ENCODE data around the gene CAPN3. TPM values are rescaled to one million over a fixed set of nuclear protein-coding genes. Genes with fewer than 3 reads are reported as not detected.

CAPN3 gene
- total RNA-seq, 5 donors from 2014 or later (not counting 1 experiment from before 2014, with no cell fraction given): 13.4 to 19.8 (median 15.8) TPM

DNA sequence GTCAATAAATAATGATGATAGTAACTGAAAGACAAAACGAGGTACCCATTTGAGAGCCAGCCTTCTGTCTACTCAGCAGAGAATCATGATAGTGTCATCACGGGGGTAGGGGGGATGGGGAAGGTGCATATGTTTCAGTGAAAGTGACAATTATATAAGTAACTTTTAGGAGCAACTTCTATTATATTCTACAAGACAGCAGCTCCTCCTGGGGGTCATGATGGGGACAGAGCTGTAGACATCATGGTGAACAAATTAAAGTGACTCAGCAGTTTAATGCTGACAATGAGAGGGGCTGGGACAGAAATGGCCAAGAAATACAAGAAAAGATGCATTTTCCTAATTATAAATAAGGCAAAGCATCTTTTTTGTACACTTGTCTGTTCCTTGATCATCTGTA, 11.8 kb downstream of the CAPN3 start:
- Mint-ChIP-seq H3K4me1 (no peaks in the 10 kb centered on the region), H3K4me3 (no peak overlapping the region), H3K36me3 (peaks cover 3% of the 10 kb centered on the region), H3K9me3 (no peaks in the 10 kb centered on the region), H3K27me3 (no peaks in the 10 kb centered on the region), H3K27ac (no peak overlapping the region)
- H3K9me3 ChIP-seq: no peaks in the 10 kb centered on the region
- no peaks in the 10 kb centered on the region for H3K27me3 ChIP-seq (replicated peaks in 1 of 2; ENCODE audit: control insufficient read depth in 2 of 2, extremely low read depth in 1 of 2, insufficient read depth in 2 of 2, low read length in 1 of 2)
- ATAC-seq (replicated peaks in 1 of 4) (no peak), DNase-seq (no peak)
- WGBS (ENCODE audit: insufficient coverage): no CpG with 5 or more reads among the region's 2 CpGs
- ChIA-PET CTCF (interaction anchor here in 1 of 2 donors (0.8 kb wide), 1 partner anchor 28 kb away, joined by 3 read pairs; no protein-coding TSS in a partner anchor), POLR2A (no interaction called here)
- H3K4me3 ChIP-seq (ENCODE audit: control insufficient read depth in 1 of 2, extremely low read depth in 1 of 2, low read length in 1 of 2): no peak overlapping the region
- no peaks in the 10 kb centered on the region for H3K36me3 ChIP-seq (ENCODE audit: control insufficient read depth in 2 of 2, extremely low read depth in 1 of 2, insufficient read depth in 1 of 2, low read length in 1 of 2)
- H3K4me1 ChIP-seq (ENCODE audit: control insufficient read depth in 1 of 2, extremely low read depth in 1 of 2, insufficient read depth in 2 of 2, low read length in 2 of 2): no peaks in the 10 kb centered on the region
- H3K27ac ChIP-seq (ENCODE audit: low read length): no peak overlapping the region

DNA sequence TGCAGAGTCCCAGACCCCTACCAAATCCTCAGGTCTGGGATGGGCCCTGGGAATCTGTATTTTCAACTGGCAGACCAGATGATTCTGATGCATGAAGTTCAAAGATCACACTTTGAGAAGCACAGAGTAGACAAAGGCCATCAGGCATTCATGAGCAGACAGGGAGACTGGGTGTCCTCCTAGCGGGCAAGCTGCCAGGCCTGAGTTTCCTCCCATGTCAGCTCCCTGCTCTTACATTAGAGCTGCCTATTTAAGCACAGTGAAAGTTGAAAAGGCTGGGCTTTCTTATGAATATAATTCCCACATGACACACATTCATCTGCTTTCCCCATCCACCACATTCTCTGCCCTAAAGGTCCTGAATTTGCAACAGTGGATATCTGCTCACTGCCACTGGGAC, 14.0 kb downstream of the CAPN3 start:
- Histone ChIP-seq H3K36me3 (ENCODE audit: control insufficient read depth in 2 of 2, extremely low read depth in 1 of 2, insufficient read depth in 1 of 2, low read length in 1 of 2) (no peaks in the 10 kb centered on the region), H3K4me3 (ENCODE audit: control insufficient read depth in 1 of 2, extremely low read depth in 1 of 2, low read length in 1 of 2) (no peak overlapping the region), H3K9me3 (no peaks in the 10 kb centered on the region), H3K27ac (ENCODE audit: low read length) (no peak overlapping the region), H3K4me1 (ENCODE audit: control insufficient read depth in 1 of 2, extremely low read depth in 1 of 2, insufficient read depth in 2 of 2, low read length in 2 of 2) (no peaks in the 10 kb centered on the region), H3K27me3 (replicated peaks in 1 of 2; ENCODE audit: control insufficient read depth in 2 of 2, extremely low read depth in 1 of 2, insufficient read depth in 2 of 2, low read length in 1 of 2) (no peaks in the 10 kb centered on the region)
- POLR2A ChIA-PET: no interaction called here
- Mint-ChIP-seq H3K27me3 (no peaks in the 10 kb centered on the region), H3K27ac (no peak overlapping the region), H3K4me1 (no peaks in the 10 kb centered on the region), H3K36me3 (peaks cover 10% of the 10 kb centered on the region), H3K4me3 (no peak overlapping the region), H3K9me3 (peaks cover 7 to 11% (median 7%) of the 10 kb centered on the region in 3 donors)
- WGBS (ENCODE audit: insufficient coverage): no CpG with 5 or more reads among the region's 1 CpG
- DNase-seq (no peak), ATAC-seq (replicated peaks in 1 of 4) (no peak)
- CTCF ChIA-PET: no interaction called here

DNA sequence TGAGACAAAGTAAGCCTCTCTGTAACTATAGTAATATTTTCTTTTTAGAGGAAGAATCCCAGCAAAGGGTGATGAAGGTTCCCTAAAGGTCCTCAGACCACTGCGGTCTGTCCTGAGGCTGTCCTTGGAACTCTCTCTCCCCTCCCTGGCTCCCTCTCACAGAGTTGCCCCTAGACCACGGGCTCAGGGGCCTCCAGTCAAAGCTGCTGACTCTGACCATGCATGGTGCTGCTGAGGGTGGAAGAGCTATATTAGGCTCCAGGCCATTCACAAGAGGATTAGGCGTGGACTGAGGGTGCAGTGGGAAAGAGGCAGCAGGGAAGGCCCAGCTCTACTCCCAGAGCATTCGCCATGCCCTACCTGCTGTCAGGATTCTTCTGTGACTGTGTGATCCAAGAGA, 14.6 kb downstream of the CAPN3 start:
- Mint-ChIP-seq H3K27ac (no peak overlapping the region), H3K36me3 (peaks cover 14% of the 10 kb centered on the region), H3K4me3 (no peak overlapping the region), H3K9me3 (peaks cover 7 to 15% (median 7%) of the 10 kb centered on the region in 3 donors), H3K4me1 (no peaks in the 10 kb centered on the region), H3K27me3 (no peaks in the 10 kb centered on the region)
- no peak overlapping the region for H3K27ac ChIP-seq (ENCODE audit: low read length)
- no peaks in the 10 kb centered on the region for H3K4me1 ChIP-seq (ENCODE audit: control insufficient read depth in 1 of 2, extremely low read depth in 1 of 2, insufficient read depth in 2 of 2, low read length in 2 of 2)
- ATAC-seq (replicated peaks in 1 of 4): no peak
- no peak overlapping the region for H3K4me3 ChIP-seq (ENCODE audit: control insufficient read depth in 1 of 2, extremely low read depth in 1 of 2, low read length in 1 of 2)
- CTCF ChIA-PET: no interaction called here
- 91% methylated on average over 2 of the region's 4 CpGs for WGBS (ENCODE audit: insufficient coverage)
- no peaks in the 10 kb centered on the region for H3K36me3 ChIP-seq (ENCODE audit: control insufficient read depth in 2 of 2, extremely low read depth in 1 of 2, insufficient read depth in 1 of 2, low read length in 1 of 2)
- no peaks in the 10 kb centered on the region for H3K27me3 ChIP-seq (replicated peaks in 1 of 2; ENCODE audit: control insufficient read depth in 2 of 2, extremely low read depth in 1 of 2, insufficient read depth in 2 of 2, low read length in 1 of 2)
- no peaks in the 10 kb centered on the region for H3K9me3 ChIP-seq
- POLR2A ChIA-PET: no interaction called here
- DNase-seq: no peak

DNA sequence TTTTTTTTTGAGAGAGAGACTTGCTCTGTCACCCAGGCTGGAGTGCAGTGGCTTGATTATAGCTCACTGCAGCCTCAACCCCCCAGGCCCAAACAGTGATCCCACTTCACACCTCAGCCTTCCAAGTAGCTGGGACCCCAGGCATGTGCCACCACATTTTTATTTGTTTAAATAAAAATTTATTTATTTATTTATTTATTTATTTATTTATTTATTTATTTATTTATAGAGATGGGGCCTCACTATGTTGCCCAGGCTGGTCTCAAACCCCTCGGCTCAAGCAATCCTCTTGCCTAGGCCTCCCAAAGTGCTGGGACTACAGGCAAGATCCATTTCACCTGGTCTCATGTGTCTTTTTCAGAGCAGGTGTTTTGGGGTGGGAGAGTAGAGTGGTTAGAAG, 15.5 kb downstream of the CAPN3 start:
- ChIA-PET CTCF (interaction anchor here in 1 of 2 donors (0.7 kb wide), 1 partner anchor 116 kb away, joined by 3 read pairs; no protein-coding TSS in a partner anchor), POLR2A (no interaction called here)
- Histone ChIP-seq H3K27ac (ENCODE audit: low read length) (no peak overlapping the region), H3K9me3 (no peaks in the 10 kb centered on the region), H3K4me3 (ENCODE audit: control insufficient read depth in 1 of 2, extremely low read depth in 1 of 2, low read length in 1 of 2) (no peak overlapping the region), H3K4me1 (ENCODE audit: control insufficient read depth in 1 of 2, extremely low read depth in 1 of 2, insufficient read depth in 2 of 2, low read length in 2 of 2) (no peaks in the 10 kb centered on the region), H3K27me3 (replicated peaks in 1 of 2; ENCODE audit: control insufficient read depth in 2 of 2, extremely low read depth in 1 of 2, insufficient read depth in 2 of 2, low read length in 1 of 2) (no peaks in the 10 kb centered on the region), H3K36me3 (ENCODE audit: control insufficient read depth in 2 of 2, extremely low read depth in 1 of 2, insufficient read depth in 1 of 2, low read length in 1 of 2) (no peaks in the 10 kb centered on the region)
- no peak for ATAC-seq (replicated peaks in 1 of 4)
- no CpG with 5 or more reads among the region's 1 CpG for WGBS (ENCODE audit: insufficient coverage)
- Mint-ChIP-seq H3K4me1 (no peaks in the 10 kb centered on the region), H3K9me3 (peaks cover 7 to 15% (median 7%) of the 10 kb centered on the region in 3 donors), H3K27ac (no peak overlapping the region), H3K4me3 (no peak overlapping the region), H3K36me3 (peaks cover 19% of the 10 kb centered on the region), H3K27me3 (no peaks in the 10 kb centered on the region)
- DNase-seq: no peak

DNA sequence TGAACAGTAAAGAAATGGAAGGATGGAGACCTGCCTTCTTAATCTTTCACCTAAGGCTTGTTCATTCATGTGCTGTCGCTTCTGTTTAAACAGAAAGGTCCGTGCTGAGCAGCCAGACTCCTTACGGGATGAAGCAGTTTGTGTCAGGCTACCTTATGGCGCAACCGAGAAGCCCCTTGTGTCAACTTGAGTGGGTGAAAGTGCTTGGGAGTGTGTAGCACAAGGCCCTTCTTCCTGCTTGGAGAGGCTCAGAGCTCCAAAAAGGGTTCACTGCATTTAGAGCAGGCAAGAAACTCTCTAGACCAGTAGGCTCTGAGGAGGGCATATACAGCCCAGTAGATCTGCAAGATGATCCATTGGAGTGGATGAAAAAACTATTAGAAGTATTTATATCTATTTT, 16.0 kb downstream of the CAPN3 start:
- ChIA-PET POLR2A (no interaction called here), CTCF (interaction anchor here in 1 of 2 donors (0.7 kb wide), 1 partner anchor 116 kb away, joined by 3 read pairs; no protein-coding TSS in a partner anchor)
- 97% methylated on average over 5 of the region's 5 CpGs for WGBS (ENCODE audit: insufficient coverage)
- Histone ChIP-seq H3K27me3 (replicated peaks in 1 of 2; ENCODE audit: control insufficient read depth in 2 of 2, extremely low read depth in 1 of 2, insufficient read depth in 2 of 2, low read length in 1 of 2) (no peaks in the 10 kb centered on the region), H3K9me3 (no peaks in the 10 kb centered on the region), H3K4me1 (ENCODE audit: control insufficient read depth in 1 of 2, extremely low read depth in 1 of 2, insufficient read depth in 2 of 2, low read length in 2 of 2) (no peaks in the 10 kb centered on the region), H3K4me3 (ENCODE audit: control insufficient read depth in 1 of 2, extremely low read depth in 1 of 2, low read length in 1 of 2) (no peak overlapping the region), H3K27ac (ENCODE audit: low read length) (no peak overlapping the region), H3K36me3 (ENCODE audit: control insufficient read depth in 2 of 2, extremely low read depth in 1 of 2, insufficient read depth in 1 of 2, low read length in 1 of 2) (no peaks in the 10 kb centered on the region)
- Mint-ChIP-seq H3K9me3 (peaks cover 7 to 15% (median 7%) of the 10 kb centered on the region in 3 donors), H3K27me3 (no peaks in the 10 kb centered on the region), H3K4me3 (no peak overlapping the region), H3K36me3 (peaks cover 19% of the 10 kb centered on the region), H3K27ac (no peak overlapping the region), H3K4me1 (no peaks in the 10 kb centered on the region)
- DNase-seq: no peak
- no peak for ATAC-seq (replicated peaks in 1 of 4)

DNA sequence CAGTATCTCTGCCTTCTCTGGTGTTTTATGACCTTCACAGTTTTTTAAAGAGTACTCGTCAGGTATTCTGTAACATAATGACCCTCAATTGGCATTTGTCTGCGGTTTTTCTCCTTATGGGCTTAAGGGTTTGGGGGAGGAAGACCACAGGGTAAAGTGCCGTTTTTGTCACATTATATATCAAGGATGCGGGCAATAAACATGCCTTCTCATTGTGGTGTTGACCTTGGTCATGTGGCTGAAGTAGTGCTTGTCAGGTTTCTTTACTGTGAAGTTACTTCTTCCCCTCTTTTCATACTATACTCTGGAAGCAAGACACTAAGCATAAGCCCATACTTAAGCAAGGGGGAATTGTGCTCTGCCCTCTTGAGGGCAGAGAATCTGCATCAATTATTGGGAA, 16.6 kb downstream of the CAPN3 start:
- no peaks in the 10 kb centered on the region for H3K9me3 ChIP-seq
- no CpG with 5 or more reads among the region's 4 CpGs for WGBS (ENCODE audit: insufficient coverage)
- DNase-seq (no peak), ATAC-seq (replicated peaks in 1 of 4) (no peak)
- no peaks in the 10 kb centered on the region for H3K27me3 ChIP-seq (replicated peaks in 1 of 2; ENCODE audit: control insufficient read depth in 2 of 2, extremely low read depth in 1 of 2, insufficient read depth in 2 of 2, low read length in 1 of 2)
- no peak overlapping the region for H3K4me3 ChIP-seq (ENCODE audit: control insufficient read depth in 1 of 2, extremely low read depth in 1 of 2, low read length in 1 of 2)
- ChIA-PET POLR2A (interaction anchor here in 1 of 2 donors (0.6 kb wide), 1 partner anchor 494 kb away, joined by 3 read pairs; no protein-coding TSS in a partner anchor), CTCF (no interaction called here)
- H3K4me1 ChIP-seq (ENCODE audit: control insufficient read depth in 1 of 2, extremely low read depth in 1 of 2, insufficient read depth in 2 of 2, low read length in 2 of 2): no peaks in the 10 kb centered on the region
- no peak overlapping the region for H3K27ac ChIP-seq (ENCODE audit: low read length)
- no peak overlapping the region for H3K27ac Mint-ChIP-seq
- no peaks in the 10 kb centered on the region for H3K4me1 Mint-ChIP-seq
- H3K27me3 Mint-ChIP-seq: no peaks in the 10 kb centered on the region
- peaks cover 7 to 15% (median 7%) of the 10 kb centered on the region in 3 donors for H3K9me3 Mint-ChIP-seq
- peaks cover 19% of the 10 kb centered on the region for H3K36me3 Mint-ChIP-seq
- H3K36me3 ChIP-seq (ENCODE audit: control insufficient read depth in 2 of 2, extremely low read depth in 1 of 2, insufficient read depth in 1 of 2, low read length in 1 of 2): no peaks in the 10 kb centered on the region
- no peak overlapping the region for H3K4me3 Mint-ChIP-seq

DNA sequence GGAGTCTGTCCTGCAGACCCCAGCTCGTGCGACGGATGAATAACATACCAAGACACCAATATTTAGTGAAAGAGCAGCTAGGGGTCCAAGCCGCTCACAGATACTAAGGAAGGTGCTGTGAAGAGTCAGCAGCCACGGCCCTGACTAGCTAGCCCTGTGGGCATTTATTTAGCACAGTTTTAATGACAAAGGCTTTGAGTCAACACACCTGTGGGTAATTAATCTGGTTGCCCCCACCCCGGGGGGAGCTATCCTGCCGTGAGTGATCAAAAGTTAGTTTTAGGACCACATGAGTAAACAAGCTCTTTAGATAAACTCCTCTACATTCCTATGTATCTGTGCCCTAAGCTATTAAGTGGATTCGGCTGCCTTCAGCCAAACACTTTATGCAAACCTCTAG, 18.7 kb downstream of the CAPN3 start:
- Histone ChIP-seq H3K9me3 (no peaks in the 10 kb centered on the region), H3K4me3 (ENCODE audit: control insufficient read depth in 1 of 2, extremely low read depth in 1 of 2, low read length in 1 of 2) (no peak overlapping the region), H3K36me3 (ENCODE audit: control insufficient read depth in 2 of 2, extremely low read depth in 1 of 2, insufficient read depth in 1 of 2, low read length in 1 of 2) (no peaks in the 10 kb centered on the region), H3K27ac (ENCODE audit: low read length) (no peak overlapping the region), H3K27me3 (replicated peaks in 1 of 2; ENCODE audit: control insufficient read depth in 2 of 2, extremely low read depth in 1 of 2, insufficient read depth in 2 of 2, low read length in 1 of 2) (no peaks in the 10 kb centered on the region), H3K4me1 (ENCODE audit: control insufficient read depth in 1 of 2, extremely low read depth in 1 of 2, insufficient read depth in 2 of 2, low read length in 2 of 2) (no peaks in the 10 kb centered on the region)
- no peaks in the 10 kb centered on the region for H3K27me3 Mint-ChIP-seq
- 90% methylated on average over 2 of the region's 8 CpGs for whole genome bisulfite sequencing (ENCODE audit: insufficient coverage)
- H3K4me1 Mint-ChIP-seq: no peaks in the 10 kb centered on the region
- H3K9me3 Mint-ChIP-seq: peaks cover 7 to 15% (median 7%) of the 10 kb centered on the region in 3 donors
- H3K27ac Mint-ChIP-seq: no peak overlapping the region
- H3K4me3 Mint-ChIP-seq: no peak overlapping the region
- no peak for ATAC-seq (replicated peaks in 1 of 4)
- ChIA-PET CTCF (no interaction called here), POLR2A (no interaction called here)
- H3K36me3 Mint-ChIP-seq: peaks cover 21% of the 10 kb centered on the region
- DNase-seq: no peak

Measured in T-cell (primary cell).